HG03064 (cell line): ENCODE measurements around the gene ZSCAN22.
"Not testable (repeated sequence)": the region's sequence is repeated elsewhere in the genome, so short reads cannot be mapped to it uniquely, and the experiment has no call there.

ENCODE experiments used
- ATAC-seq: cut with Tn5 transposase; IDR thresholded peaks from one replicate; pipeline ENCODE4 v1.9.1; 2021; ENCODE audit warnings: low read depth; ENCODE audit not compliant: unreplicated experiment

The ZSCAN22 gene

DNA sequence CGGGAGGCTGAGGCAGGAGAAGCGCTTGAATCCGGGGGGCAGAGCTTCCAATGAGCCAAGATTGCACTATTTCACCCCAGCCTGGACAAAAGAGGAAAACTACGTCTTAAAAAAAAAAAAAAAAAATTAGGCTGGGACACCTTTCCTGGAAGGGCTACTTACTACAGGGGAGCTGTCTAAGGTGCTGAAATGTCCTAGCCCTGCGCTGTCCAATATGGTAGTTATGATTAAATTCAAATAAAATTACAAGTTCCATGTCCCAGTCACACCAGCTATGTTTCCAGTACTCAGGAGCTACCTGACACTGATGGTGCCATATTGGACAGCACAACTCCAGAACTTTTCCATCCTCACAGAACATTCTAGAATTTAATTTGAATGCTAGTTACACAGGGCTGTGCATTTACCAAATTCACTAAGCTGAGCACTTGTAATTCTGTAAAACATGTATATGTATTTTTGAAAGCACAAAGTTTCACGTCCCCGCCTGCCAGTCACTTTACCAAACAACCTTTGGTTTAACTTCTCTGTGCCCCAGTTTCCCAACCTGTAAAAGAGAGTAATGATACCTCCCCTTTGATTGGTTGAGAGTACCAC lies 9.2 kb upstream of the ZSCAN22 start:
- no peak for ATAC-seq

- ATAC-seq, result no peak
Measured at GRCh38 chr19:58318297-58318696, 8.5 kb upstream of the ZSCAN22 start.

DNA sequence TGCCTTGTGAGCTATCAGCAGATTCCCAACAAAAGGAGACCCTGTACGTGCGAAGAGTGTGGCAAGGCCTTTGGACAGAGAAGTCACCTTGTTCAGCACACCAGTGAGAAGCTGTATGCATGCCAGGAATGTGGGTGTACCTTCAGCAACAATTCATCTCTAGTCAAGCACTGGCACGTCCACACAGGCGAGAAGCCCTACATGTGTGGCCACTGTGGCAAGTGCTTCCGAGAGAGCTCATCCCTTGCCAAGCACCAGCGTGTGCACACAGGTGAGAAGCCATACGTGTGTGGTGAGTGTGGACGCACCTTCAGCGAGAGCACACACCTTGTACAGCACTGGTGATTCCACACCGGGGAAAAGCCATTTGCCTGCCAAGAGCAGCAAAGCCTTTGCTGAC lies 7.6 kb upstream of the ZSCAN22 start:
- ATAC-seq, result no peak

DNA sequence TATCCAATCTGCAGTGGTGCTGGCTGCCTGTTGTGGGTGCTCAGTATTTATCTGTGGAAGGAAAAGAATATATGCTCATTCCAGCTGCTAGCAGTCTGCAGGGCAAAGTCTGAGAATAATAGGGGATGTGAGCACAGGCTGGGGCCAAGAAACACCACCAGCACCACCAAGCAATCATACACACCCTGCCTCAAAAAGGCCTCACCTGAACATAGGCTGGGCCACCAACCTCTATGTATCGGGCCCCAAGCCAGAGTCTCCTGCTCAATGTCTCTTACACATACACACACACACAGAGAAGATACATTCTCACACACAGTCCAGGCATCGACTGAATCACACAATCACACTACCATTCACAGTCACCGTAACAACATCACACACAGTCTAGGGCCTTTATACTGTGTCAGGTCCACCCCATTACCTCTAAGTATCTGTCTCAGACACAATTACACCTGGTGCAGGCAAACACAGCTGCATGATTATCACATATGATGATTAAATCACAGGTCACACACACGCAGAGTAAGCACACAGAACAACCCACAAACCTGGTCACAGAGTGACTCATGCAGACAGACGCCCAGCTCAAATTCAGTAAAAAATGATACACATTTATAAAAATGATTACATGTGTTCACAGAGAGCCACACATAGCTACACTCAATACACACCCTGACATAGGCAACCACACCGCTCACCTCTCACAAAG lies 1.3 kb upstream of the ZSCAN22 start:
- no peak for ATAC-seq

- ATAC-seq, result no peak
Measured at GRCh38 chr19:58326501-58326913, 287 bp upstream of the ZSCAN22 start.

- no peak for ATAC-seq
Measured at GRCh38 chr19:58328999-58329398, 2.2 kb downstream of the ZSCAN22 start.

DNA sequence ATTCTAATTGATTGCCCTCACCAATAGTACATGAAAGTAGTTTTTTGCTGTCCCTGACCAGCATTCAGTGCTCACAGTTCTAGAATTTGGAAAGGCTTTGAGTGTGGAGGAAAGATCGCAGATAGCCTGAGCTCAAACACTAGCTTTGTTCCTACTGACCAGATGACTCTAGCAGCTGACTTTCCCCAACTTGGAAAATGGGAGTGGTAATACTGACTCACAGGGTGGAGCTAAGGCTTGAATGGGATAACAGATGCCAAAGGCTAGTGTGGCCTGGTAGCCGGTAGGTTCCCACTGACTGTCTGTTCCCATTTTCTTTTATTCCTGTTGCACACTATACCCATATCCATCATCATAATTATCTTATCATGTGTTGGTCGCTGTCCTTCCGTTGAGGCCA lies 3.7 kb downstream of the ZSCAN22 start:
- no peak for ATAC-seq

- no peak for ATAC-seq
Measured at GRCh38 chr19:58332697-58333096, 5.9 kb downstream of the ZSCAN22 start.

GRCh38 chr19:58334691-58335249 lies 8.0 kb downstream of the ZSCAN22 start:
- ATAC-seq, result no peak

GRCh38 chr19:58335630-58336029 lies 8.8 kb downstream of the ZSCAN22 start:
- no peak for ATAC-seq

- ATAC-seq, result no peak
Measured at GRCh38 chr19:58336216-58336615, 9.4 kb downstream of the ZSCAN22 start.

DNA sequence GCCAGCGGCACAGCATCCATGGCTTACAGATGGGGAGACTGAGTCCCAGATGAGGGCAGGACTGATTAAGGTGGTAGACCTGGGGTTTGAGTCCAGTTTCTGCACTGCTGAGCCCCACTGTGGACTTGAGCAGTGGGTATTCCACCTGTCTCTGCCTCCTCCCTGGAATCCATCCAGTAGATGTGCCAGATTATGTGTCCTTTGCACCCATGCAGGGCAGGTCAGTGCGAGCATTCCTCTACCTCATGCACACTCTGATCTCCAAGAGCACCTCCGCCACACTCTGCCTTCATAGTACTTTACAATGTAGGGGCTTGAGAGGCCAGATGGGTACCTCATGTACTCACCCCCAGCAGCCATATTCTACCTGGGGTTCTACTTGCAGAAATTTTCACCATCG lies 10.0 kb downstream of the ZSCAN22 start:
- ATAC-seq, result no peak

- no peak for ATAC-seq
Measured at GRCh38 chr19:58338336-58338735, 11.5 kb downstream of the ZSCAN22 start.

DNA sequence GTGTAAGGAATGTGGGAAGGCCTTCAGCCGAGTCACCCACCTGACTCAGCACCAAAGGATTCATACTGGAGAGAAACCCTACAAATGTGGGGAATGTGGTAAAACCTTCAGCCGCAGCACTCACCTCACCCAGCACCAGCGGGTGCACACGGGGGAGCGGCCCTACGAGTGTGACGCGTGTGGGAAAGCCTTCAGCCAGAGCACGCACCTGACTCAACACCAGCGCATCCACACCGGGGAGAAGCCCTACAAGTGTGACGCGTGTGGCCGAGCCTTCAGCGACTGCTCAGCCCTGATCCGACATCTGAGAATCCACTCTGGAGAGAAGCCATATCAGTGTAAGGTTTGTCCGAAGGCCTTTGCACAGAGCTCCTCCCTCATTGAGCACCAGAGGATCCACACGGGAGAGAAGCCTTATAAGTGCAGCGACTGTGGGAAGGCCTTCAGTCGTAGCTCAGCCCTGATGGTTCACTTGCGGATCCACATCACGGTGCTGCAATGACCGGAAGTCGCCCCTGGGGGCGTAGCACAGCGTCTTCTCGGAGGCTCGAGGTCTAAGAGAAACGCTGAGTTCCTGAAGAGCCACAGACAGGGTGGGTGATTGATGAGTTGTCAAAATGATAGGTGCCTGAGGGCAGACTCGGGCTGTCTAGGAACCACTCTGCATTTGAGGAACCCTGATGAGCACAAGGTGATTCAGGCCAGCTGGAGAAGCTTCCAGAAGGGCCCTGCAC lies 12.2 kb downstream of the ZSCAN22 start:
- no peak for ATAC-seq

- no peak for ATAC-seq
Measured at GRCh38 chr19:58345558-58345957, 18.8 kb downstream of the ZSCAN22 start.

DNA sequence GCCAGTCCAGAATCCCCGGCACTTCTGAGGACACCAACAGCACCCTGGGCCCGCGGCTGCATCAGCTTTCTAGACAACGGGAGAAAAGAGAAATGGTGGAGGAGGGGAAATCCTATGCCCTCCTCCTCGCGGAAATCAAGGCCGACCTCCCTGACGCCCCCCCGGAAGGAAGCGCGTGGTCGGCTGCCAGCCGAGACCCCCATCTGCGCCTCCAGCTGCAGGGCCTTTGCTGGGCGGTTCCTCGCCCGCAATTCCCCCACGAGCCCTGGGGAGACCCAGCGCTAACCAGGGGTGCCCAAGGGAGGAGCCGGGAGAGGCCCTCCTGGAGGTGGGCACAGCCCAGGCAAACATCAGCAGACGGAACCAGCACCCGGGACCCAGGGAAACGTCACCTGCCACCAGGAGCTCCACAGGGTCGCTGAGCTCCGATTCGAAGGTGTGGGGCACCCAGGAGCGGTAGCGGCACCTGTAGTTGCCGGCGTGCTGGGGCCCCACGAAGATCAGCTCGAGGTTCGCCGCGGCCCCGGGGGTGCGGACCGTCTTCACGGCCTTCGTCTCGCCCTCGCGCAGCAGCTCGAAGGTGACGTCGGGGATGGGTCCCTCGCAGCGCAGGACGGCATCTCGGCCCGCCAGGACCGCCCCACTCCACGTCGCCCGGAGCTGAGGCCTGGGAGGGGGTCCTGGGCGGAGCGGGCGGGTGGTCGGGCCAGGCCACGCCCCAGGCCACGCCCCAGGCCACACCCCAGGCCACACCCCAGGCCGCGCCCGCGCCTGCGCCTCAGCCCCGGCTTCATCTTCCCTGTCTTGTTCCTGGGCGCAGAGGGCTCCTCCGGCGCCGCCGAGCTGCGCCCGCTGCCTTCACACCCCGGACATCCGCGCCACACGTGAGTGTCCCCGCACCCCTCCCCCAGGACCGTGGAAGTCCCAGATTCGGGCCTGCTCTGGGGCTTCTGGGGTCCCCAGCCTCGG lies 20.5 kb downstream of the ZSCAN22 start:
- ATAC-seq, result peak; percentile 91

GRCh38 chr19:58348080-58348479 lies 21.3 kb downstream of the ZSCAN22 start:
- not testable (repeated sequence) for ATAC-seq

DNA sequence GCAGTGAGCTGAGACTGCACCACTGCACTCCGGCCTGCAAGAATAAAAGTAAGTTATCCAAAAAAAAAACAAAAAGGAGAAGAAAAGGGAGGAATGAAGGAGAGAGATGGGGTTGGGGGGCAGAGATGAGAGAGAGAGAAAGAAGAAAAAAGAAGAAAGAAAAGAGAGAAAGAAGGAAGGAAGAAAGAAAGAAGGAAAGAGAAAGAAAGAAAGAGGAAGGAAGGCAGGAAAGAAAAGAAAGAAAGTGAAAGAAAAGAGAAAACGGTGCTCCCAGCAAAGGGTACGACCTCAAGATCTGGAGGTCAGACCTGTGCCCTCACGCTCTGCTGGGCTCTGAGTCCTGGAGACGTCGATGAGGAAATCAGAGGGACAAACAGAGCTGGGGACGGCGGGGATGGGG lies 22.8 kb downstream of the ZSCAN22 start:
- ATAC-seq, result no peak

GRCh38 chr19:58350001-58350861 lies 23.4 kb downstream of the ZSCAN22 start:
- no peak for ATAC-seq
